Measurements from ENCODE around the gene DYNLL1. TPM values are rescaled to one million over a fixed set of nuclear protein-coding genes. Genes with fewer than 3 reads are reported as not detected.

DYNLL1 gene
- total and polyA plus RNA-seq, 4 donors = 101 to 275 (median 183) TPM

DNA sequence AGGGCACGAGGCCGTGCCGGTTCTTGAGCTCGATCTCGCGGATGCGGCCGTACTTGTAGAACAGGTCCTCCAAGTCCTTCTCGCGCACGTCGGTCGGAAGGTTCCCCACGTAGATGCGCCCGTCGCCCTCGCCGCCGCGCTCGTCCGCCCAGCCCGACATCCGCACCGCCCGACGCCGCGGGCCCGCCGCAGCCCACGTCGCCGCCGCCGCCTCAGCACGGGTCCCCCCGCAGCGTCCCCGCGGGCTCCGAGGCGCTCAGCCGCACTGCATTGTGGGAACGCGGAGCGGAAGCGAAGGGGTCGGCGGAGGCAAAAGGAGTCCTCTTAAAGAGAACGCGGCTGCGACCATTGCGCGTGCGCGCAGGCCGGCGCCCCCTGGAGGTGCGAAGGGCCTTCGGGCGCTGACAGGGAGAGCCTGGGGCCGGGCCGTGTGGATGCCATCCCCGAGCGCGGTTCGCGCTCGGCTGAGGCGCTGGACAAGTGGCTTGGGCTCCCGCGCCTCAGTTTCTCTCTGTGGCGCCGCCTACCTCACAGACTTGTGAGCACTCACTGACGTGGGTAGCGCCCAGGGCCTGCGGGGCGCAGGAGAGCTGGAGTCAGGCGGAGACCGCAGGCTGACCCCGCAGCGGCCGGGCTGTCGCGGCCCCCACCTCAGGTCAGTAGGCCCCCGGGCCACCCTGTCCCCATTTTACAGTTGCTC is 26.3 kb upstream of the DYNLL1 start, which contains the start of gene SRSF9:
Gene SRSF9, minus strand, starts transcription at position 299 of the 700 bp plus-strand sequence. Its CDS starts 139 bp downstream, at position 160.
- H3K36me3 ChIP-seq (ENCODE audit: control insufficient read depth in 4 of 4, insufficient read depth in 3 of 4, low read depth in 1 of 4, low read length in 3 of 4) = peaks cover 0 to 15% (median 11%) of the 10 kb centered on the region in 4 donors
- H3K4me1 ChIP-seq (ENCODE audit: control insufficient read depth in 4 of 4, insufficient read depth in 4 of 4, low read length in 3 of 4) = peaks cover 0 to 29% (median 17%) of the 10 kb centered on the region in 4 donors
- DNase-seq (ENCODE audit: low spot score) = peak; percentile 96
- no peaks in the 10 kb centered on the region for H3K9me3 ChIP-seq (ENCODE audit: control insufficient read depth in 4 of 4, low read length in 3 of 4)
- H3K9ac ChIP-seq (ENCODE audit: low read depth in 1 of 2, low read length in 2 of 2) = peak within 1 kb of the TSS; percentile 64 to 72
- peak; percentile 83 for TF ChIP-seq YY1 (IDR thresholded peaks at IDR 0.05)
- no peak for TF ChIP-seq HNF4A (conservative IDR thresholded peaks at IDR 0.05)
- TF ChIP-seq RAD21 (IDR thresholded peaks at IDR 0.05) = peak; percentile 38 to 63
- TF ChIP-seq JUND (IDR thresholded peaks at IDR 0.05) = no peak
- TF ChIP-seq, protein P1, sequence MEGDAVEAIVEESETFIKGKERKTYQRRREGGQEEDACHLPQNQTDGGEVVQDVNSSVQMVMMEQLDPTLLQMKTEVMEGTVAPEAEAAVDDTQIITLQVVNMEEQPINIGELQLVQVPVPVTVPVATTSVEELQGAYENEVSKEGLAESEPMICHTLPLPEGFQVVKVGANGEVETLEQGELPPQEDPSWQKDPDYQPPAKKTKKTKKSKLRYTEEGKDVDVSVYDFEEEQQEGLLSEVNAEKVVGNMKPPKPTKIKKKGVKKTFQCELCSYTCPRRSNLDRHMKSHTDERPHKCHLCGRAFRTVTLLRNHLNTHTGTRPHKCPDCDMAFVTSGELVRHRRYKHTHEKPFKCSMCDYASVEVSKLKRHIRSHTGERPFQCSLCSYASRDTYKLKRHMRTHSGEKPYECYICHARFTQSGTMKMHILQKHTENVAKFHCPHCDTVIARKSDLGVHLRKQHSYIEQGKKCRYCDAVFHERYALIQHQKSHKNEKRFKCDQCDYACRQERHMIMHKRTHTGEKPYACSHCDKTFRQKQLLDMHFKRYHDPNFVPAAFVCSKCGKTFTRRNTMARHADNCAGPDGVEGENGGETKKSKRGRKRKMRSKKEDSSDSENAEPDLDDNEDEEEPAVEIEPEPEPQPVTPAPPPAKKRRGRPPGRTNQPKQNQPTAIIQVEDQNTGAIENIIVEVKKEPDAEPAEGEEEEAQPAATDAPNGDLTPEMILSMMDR (IDR thresholded peaks at IDR 0.05; ENCODE audit: low read depth, low read length, missing input control) = peak; percentile 87
- peak; percentile 5 to 43 for TF ChIP-seq RXRA (IDR thresholded peaks at IDR 0.05)
- TF ChIP-seq SP1 (IDR thresholded peaks at IDR 0.05) = no peak
- TF ChIP-seq GABPA (IDR thresholded peaks at IDR 0.05 in 1 of 2, conservative IDR thresholded peaks at IDR 0.05 in 1 of 2) = peak in 1 of 2 donors; percentile 82
- TF ChIP-seq, protein P2, sequence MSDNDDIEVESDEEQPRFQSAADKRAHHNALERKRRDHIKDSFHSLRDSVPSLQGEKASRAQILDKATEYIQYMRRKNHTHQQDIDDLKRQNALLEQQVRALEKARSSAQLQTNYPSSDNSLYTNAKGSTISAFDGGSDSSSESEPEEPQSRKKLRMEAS (IDR thresholded peaks at IDR 0.05) = peak; percentile 45
- peak within 1 kb of the TSS; percentile 85 to 96 (median 86) for H3K4me3 ChIP-seq (ENCODE audit: low read depth in 1 of 3, low read length in 3 of 3)
- under 1% methylated on average over 88 of the region's 88 CpGs for WGBS
- no peaks in the 10 kb centered on the region for H3K27me3 ChIP-seq (ENCODE audit: control insufficient read depth in 4 of 4, insufficient read depth in 4 of 4, low read length in 3 of 4)
- H3K27ac ChIP-seq (ENCODE audit: low read depth in 1 of 2, low read length in 2 of 2) = peak within 1 kb of the TSS; percentile 89 to 92

DNA sequence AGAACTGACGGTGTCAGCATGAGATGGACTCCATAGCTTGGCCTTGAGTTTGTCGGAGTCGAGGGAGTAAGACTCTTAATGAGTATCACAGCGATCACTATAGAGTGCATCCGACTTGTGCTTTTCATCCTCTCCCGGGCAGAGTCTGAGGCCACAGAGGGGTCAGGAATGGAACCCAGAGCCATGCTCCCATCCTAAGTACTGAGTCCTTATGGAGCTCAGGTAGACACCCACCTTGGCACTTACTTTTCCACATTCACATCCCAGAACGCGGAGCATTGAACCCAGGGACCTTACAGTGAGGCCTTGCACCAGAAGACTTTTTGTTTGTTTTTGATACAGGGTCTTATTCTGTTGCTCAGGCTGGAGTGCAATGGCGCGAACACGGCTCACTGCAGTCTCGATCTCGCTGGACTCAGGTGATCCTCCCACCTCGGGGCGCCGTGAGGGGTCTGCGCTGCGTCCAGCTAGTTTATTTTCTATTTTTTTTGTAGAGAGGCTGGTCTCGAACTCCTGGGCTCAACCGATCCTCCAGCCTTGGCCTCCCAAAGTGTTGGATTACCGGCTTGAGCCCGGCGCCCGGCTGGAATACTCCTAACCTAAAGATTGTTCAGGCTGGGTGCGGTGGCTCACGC is 25.6 kb upstream of the DYNLL1 start:
- peaks cover 0 to 9% (median 5%) of the 10 kb centered on the region in 4 donors for H3K36me3 ChIP-seq (ENCODE audit: control insufficient read depth in 4 of 4, insufficient read depth in 3 of 4, low read depth in 1 of 4, low read length in 3 of 4)
- peak overlapping the region; percentile 15 to 92 for H3K27ac ChIP-seq (ENCODE audit: low read depth in 1 of 2, low read length in 2 of 2)
- no peaks in the 10 kb centered on the region for H3K27me3 ChIP-seq (ENCODE audit: control insufficient read depth in 4 of 4, insufficient read depth in 4 of 4, low read length in 3 of 4)
- no peaks in the 10 kb centered on the region for H3K9me3 ChIP-seq (ENCODE audit: control insufficient read depth in 4 of 4, low read length in 3 of 4)
- H3K4me1 ChIP-seq (ENCODE audit: control insufficient read depth in 4 of 4, insufficient read depth in 4 of 4, low read length in 3 of 4) = peaks cover 0 to 29% (median 17%) of the 10 kb centered on the region in 4 donors
- peak overlapping the region; percentile 62 to 96 (median 86) for H3K4me3 ChIP-seq (ENCODE audit: low read depth in 1 of 3, low read length in 3 of 3)
- WGBS = 72% methylated on average over 26 of the region's 26 CpGs
- no peak for DNase-seq (ENCODE audit: low spot score)
- TF ChIP-seq HNF4G (IDR thresholded peaks at IDR 0.05) (no peak), GABPA (IDR thresholded peaks at IDR 0.05 in 1 of 2, conservative IDR thresholded peaks at IDR 0.05 in 1 of 2) (no peak), TAF1 (conservative IDR thresholded peaks at IDR 0.05) (no peak), EGR1 (IDR thresholded peaks at IDR 0.05; ENCODE audit: low read depth in 2 of 2) (no peak), JUND (IDR thresholded peaks at IDR 0.05) (no peak), FOXA2 (IDR thresholded peaks at IDR 0.05) (no peak), FOXA1 (IDR thresholded peaks at IDR 0.05) (no peak), HNF4A (conservative IDR thresholded peaks at IDR 0.05) (no peak)
- TF ChIP-seq, protein P2 (IDR thresholded peaks at IDR 0.05) = no peak
- TF ChIP-seq, protein P3, sequence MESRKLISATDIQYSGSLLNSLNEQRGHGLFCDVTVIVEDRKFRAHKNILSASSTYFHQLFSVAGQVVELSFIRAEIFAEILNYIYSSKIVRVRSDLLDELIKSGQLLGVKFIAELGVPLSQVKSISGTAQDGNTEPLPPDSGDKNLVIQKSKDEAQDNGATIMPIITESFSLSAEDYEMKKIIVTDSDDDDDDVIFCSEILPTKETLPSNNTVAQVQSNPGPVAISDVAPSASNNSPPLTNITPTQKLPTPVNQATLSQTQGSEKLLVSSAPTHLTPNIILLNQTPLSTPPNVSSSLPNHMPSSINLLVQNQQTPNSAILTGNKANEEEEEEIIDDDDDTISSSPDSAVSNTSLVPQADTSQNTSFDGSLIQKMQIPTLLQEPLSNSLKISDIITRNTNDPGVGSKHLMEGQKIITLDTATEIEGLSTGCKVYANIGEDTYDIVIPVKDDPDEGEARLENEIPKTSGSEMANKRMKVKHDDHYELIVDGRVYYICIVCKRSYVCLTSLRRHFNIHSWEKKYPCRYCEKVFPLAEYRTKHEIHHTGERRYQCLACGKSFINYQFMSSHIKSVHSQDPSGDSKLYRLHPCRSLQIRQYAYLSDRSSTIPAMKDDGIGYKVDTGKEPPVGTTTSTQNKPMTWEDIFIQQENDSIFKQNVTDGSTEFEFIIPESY (IDR thresholded peaks at IDR 0.05) = no peak
- peak overlapping the region in 1 of 2 donors; percentile 7 for H3K9ac ChIP-seq (ENCODE audit: low read depth in 1 of 2, low read length in 2 of 2)

Measured in liver (tissue), 9 donors.